GM18498 (cell line): Measurements from ENCODE around the gene SEPTIN12.

Experiments
- ATAC-seq: cut with Tn5 transposase; IDR thresholded peaks from one replicate; pipeline ENCODE4 v1.9.1; 2021; ENCODE audit warnings: mild to moderate bottlenecking, moderate library complexity; ENCODE audit not compliant: unreplicated experiment

The SEPTIN12 gene

GRCh38 chr16:4734063-4734729 lies 53.9 kb downstream of the SEPTIN12 start, which contains the start of the genes ANKS3 and DNAAF8:
Gene ANKS3, minus strand, starts transcription at chr16:4734271. Its CDS starts 4,122 bp downstream, at chr16:4730149.
Gene DNAAF8, plus strand, starts transcription at chr16:4734537. Its CDS starts 1,978 bp downstream, at chr16:4736515.
- peak; percentile 73 for ATAC-seq

- ATAC-seq: peak; percentile 4
These were observed 54.4 kb downstream of the SEPTIN12 start for GRCh38 chr16:4733747-4734062.

GRCh38 chr16:4733211-4733742 lies 54.9 kb downstream of the SEPTIN12 start:
- ATAC-seq: no peak

GRCh38 chr16:4729876-4730275 lies 58.3 kb downstream of the SEPTIN12 start:
- ATAC-seq: no peak

- no peak for ATAC-seq
These were observed 59.5 kb downstream of the SEPTIN12 start for GRCh38 chr16:4728676-4729075.
